HEK293T (cell line): ENCODE results near the gene VPS9D1.

ENCODE experiments used
- ARNT ChIP-seq: fragments of 450-650 bp; IDR thresholded peaks from 2 replicates; pipeline ENCODE4 v1.6.1; 2017; ENCODE audit warnings: mild to moderate bottlenecking
- BHLHE40 ChIP-seq: fragments of 450-650 bp; IDR thresholded peaks from 2 replicates; pipeline ENCODE4 v1.6.1; 2016; ENCODE audit warnings: mild to moderate bottlenecking, moderate library complexity, borderline replicate concordance
- FOXK2 ChIP-seq: fragments of 450-650 bp; IDR thresholded peaks from 2 replicates; pipeline ENCODE4 v1.6.1; 2016; ENCODE audit warnings: mild to moderate bottlenecking
- FOXM1 ChIP-seq: fragments of 450-650 bp; IDR thresholded peaks from 2 replicates; pipeline ENCODE4 v1.6.1; 2017; ENCODE audit warnings: mild to moderate bottlenecking, borderline replicate concordance
- LEF1 ChIP-seq: fragments of 450-650 bp; IDR thresholded peaks from 2 replicates; pipeline ENCODE4 v1.6.1; 2017; ENCODE audit warnings: mild to moderate bottlenecking, borderline replicate concordance
- NFRKB ChIP-seq: fragments of 450-650 bp; IDR thresholded peaks from 2 replicates; pipeline ENCODE4 v1.6.1; 2016; ENCODE audit warnings: mild to moderate bottlenecking, moderate library complexity
- SP1 ChIP-seq: fragments of 450-650 bp; IDR thresholded peaks from 2 replicates; pipeline ENCODE4 v1.6.1; 2017
- SUZ12 ChIP-seq: fragments of 450-650 bp; IDR thresholded peaks from 2 replicates; pipeline ENCODE4 v1.6.1; 2016; ENCODE audit warnings: mild to moderate bottlenecking
- TARDBP ChIP-seq: fragments of 450-650 bp; IDR thresholded peaks from 2 replicates; pipeline ENCODE4 v1.6.1; 2016
- ZNF384 ChIP-seq: fragments of 450-650 bp; IDR thresholded peaks from 2 replicates; pipeline ENCODE4 v1.6.1; 2016

GRCh38 chr16:89712274-89712781 is 8.4 kb downstream of the VPS9D1 start:
- no peak for TF ChIP-seq SP1
- no peak for TF ChIP-seq SUZ12
- TF ChIP-seq BHLHE40, result no peak
- no peak for TF ChIP-seq FOXM1
- TF ChIP-seq ZNF384, result no peak
- no peak for TF ChIP-seq FOXK2
- TF ChIP-seq NFRKB, result no peak
- TF ChIP-seq ARNT, result no peak
- TF ChIP-seq TARDBP, result no peak
- TF ChIP-seq LEF1, result no peak
